B cell (primary cell): ENCODE results near the gene B4GALT5.

Source experiments
- CTCF ChIP-seq: fragments of 200-600 bp; IDR thresholded peaks from one replicate; pipeline ENCODE4 v1.8.0; 2022; ENCODE audit warnings: antibody characterized with exemption, mild to moderate bottlenecking
- EZH2 ChIP-seq: IDR thresholded peaks from 2 replicates; pipeline ENCODE4 v1.6.1; 2012; ENCODE audit warnings: borderline replicate concordance, low read depth, mild to moderate bottlenecking, moderate library complexity, low read length; ENCODE audit not compliant: insufficient read depth, poor library complexity, severe bottlenecking

- no peak for TF ChIP-seq EZH2
- no peak for TF ChIP-seq CTCF
Measured at GRCh38 chr20:49752201-49752903, 38.7 kb upstream of the B4GALT5 start.
